HEK293T (cell line): ENCODE measurements around the gene FHOD3.

Source experiments
- BHLHE40 ChIP-seq: fragments of 450-650 bp; IDR thresholded peaks from 2 replicates; pipeline ENCODE4 v1.6.1; 2016; ENCODE audit warnings: mild to moderate bottlenecking, moderate library complexity, borderline replicate concordance
- CTBP1 ChIP-seq: fragments of 450-650 bp; IDR thresholded peaks from 2 replicates; pipeline ENCODE4 v1.6.1; 2016; ENCODE audit warnings: borderline replicate concordance
- ELF4 ChIP-seq: fragments of 450-650 bp; IDR thresholded peaks from 2 replicates; pipeline ENCODE4 v1.6.1; 2017; ENCODE audit warnings: antibody characterized with exemption
- FOXA1 ChIP-seq: fragments of 450-650 bp; IDR thresholded peaks from 2 replicates; pipeline ENCODE4 v1.6.1; 2016; ENCODE audit warnings: mild to moderate bottlenecking
- FOXM1 ChIP-seq: fragments of 450-650 bp; IDR thresholded peaks from 2 replicates; pipeline ENCODE4 v1.6.1; 2017; ENCODE audit warnings: mild to moderate bottlenecking, borderline replicate concordance
- HDGF ChIP-seq: fragments of 450-650 bp; IDR thresholded peaks from 2 replicates; pipeline ENCODE4 v1.6.1; 2017; ENCODE audit warnings: antibody characterized with exemption, borderline replicate concordance
- L3MBTL2 ChIP-seq: fragments of 450-650 bp; conservative IDR thresholded peaks from 2 replicates; pipeline ENCODE4 v1.6.1; 2016; ENCODE audit warnings: mild to moderate bottlenecking
- LEF1 ChIP-seq: fragments of 450-650 bp; IDR thresholded peaks from 2 replicates; pipeline ENCODE4 v1.6.1; 2017; ENCODE audit warnings: mild to moderate bottlenecking, borderline replicate concordance
- SP1 ChIP-seq: fragments of 450-650 bp; IDR thresholded peaks from 2 replicates; pipeline ENCODE4 v1.6.1; 2017
- TARDBP ChIP-seq: fragments of 450-650 bp; IDR thresholded peaks from 2 replicates; pipeline ENCODE4 v1.6.1; 2016
- ZNF384 ChIP-seq: fragments of 450-650 bp; IDR thresholded peaks from 2 replicates; pipeline ENCODE4 v1.6.1; 2016

DNA sequence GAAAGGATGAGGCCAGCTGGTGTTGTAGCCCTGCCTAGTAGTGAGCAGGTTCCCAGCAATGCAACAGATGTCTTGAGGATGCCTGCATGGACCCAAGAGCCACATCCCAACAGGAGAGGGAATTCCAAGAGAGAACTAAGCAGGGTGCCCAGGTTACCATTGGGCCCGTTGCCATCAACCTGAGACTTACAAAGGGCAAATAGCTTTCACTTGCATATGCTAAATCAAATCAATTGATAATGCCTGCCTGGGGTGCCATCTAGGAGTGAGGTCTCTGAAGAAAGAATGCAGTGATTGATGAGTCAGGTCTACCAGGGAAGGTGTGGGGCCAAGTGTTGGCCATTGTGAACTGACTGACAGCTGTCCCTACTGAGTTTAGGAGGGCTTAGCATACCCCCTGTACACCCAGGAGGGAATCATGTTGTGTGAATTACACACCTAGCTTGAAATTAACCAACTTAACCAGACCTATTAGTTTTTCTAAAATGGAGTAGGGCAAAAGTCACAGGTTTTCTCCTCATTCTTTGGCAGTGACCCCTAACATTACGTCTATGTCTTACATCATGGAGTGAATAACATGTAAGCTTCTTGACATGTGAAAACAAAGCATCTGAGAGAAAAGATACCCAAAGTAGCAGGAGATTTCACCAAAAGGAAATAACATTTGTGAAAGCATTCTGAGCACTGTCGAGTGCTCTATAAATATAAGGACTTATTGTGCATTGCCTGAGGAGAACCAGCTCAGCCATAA, 32.3 kb downstream of the FHOD3 start:
- TF ChIP-seq ELF4 (no peak), SP1 (no peak), FOXM1 (no peak), ZNF384 (no peak), TARDBP (no peak), CTBP1 (no peak), FOXA1 (no peak), LEF1 (no peak), BHLHE40 (no peak), L3MBTL2 (no peak), HDGF (no peak)
